Liver (tissue), 9 donors: ENCODE results near the gene PLAAT5. TPM values are rescaled to one million over a fixed set of nuclear protein-coding genes. Genes with fewer than 3 reads are reported as not detected.

Experiments used
- DNase-seq: peaks from one replicate; pipeline ENCODE4 v3.0.0-alpha.2; 2017; ENCODE audit warnings: low spot score
- H3K27ac ChIP-seq, 2 donors: one replicate each; pipeline ENCODE4 v1.7.0; 2013; ENCODE audit warnings: inconsistent platforms in 2 of 2, low read length in 2 of 2, control low read depth in 1 of 2, low read depth in 1 of 2, mild to moderate bottlenecking in 1 of 2
- H3K27me3 ChIP-seq, 4 donors: one replicate each; pipeline versions ENCODE4 v1.6.1 to v1.7.0; 2013; ENCODE audit warnings: low read length in 3 of 4, inconsistent platforms in 1 of 4, mild to moderate bottlenecking in 1 of 4, moderate library complexity in 1 of 4; ENCODE audit not compliant: control insufficient read depth in 4 of 4, insufficient read depth in 4 of 4
- H3K36me3 ChIP-seq, 4 donors: one replicate each; pipeline versions ENCODE4 v1.6.1 to v1.7.0; 2013; ENCODE audit warnings: low read length in 3 of 4, mild to moderate bottlenecking in 3 of 4, low read depth in 1 of 4, moderate library complexity in 1 of 4; ENCODE audit not compliant: control insufficient read depth in 4 of 4, insufficient read depth in 3 of 4
- H3K4me1 ChIP-seq, 4 donors: one replicate each; pipeline versions ENCODE4 v1.6.1 to v1.7.0; 2013; ENCODE audit warnings: low read length in 3 of 4, mild to moderate bottlenecking in 3 of 4, moderate library complexity in 1 of 4; ENCODE audit not compliant: control insufficient read depth in 4 of 4, insufficient read depth in 4 of 4
- H3K4me3 ChIP-seq, 3 donors: one replicate each; pipeline versions ENCODE4 v1.6.1 to v1.7.0; 2013; ENCODE audit warnings: low read length in 3 of 3, control low read depth in 1 of 3, low read depth in 1 of 3, mild to moderate bottlenecking in 1 of 3
- H3K9ac ChIP-seq, 2 donors: one replicate each; pipeline ENCODE4 v1.7.0; 2013; ENCODE audit warnings: low read length in 2 of 2, mild to moderate bottlenecking in 2 of 2, moderate library complexity in 2 of 2, control low read depth in 1 of 2, low read depth in 1 of 2
- H3K9me3 ChIP-seq, 4 donors: one replicate each; pipeline versions ENCODE4 v1.6.1 to v1.7.0; 2013; ENCODE audit warnings: low read length in 3 of 4; ENCODE audit not compliant: control insufficient read depth in 4 of 4
- EGR1 ChIP-seq, 2 donors: IDR thresholded peaks; 2 replicates each; pipeline ENCODE4 v1.6.1; 2016 to 2018; ENCODE audit warnings: antibody characterized with exemption in 2 of 2, low read depth in 2 of 2
- FOXA1 ChIP-seq: IDR thresholded peaks from 2 replicates; pipeline ENCODE4 v1.6.1; 2016; ENCODE audit warnings: antibody characterized with exemption
- FOXA2 ChIP-seq: IDR thresholded peaks from 2 replicates; pipeline ENCODE4 v1.6.1; 2016; ENCODE audit warnings: antibody characterized with exemption
- GABPA ChIP-seq, 2 donors: IDR thresholded peaks in 1 of 2; conservative IDR thresholded peaks in 1 of 2; 2 replicates each; pipeline ENCODE4 v1.6.1; 2016; ENCODE audit warnings: antibody characterized with exemption in 2 of 2, mild to moderate bottlenecking in 1 of 2, moderate library complexity in 1 of 2
- HNF4A ChIP-seq, 2 donors: conservative IDR thresholded peaks; 2 replicates each; pipeline ENCODE4 v1.6.1; 2016; ENCODE audit warnings: antibody characterized with exemption in 2 of 2, mild to moderate bottlenecking in 2 of 2
- HNF4G ChIP-seq: IDR thresholded peaks from 2 replicates; pipeline ENCODE4 v1.6.1; 2016; ENCODE audit warnings: antibody characterized with exemption
- JUND ChIP-seq, 2 donors: IDR thresholded peaks; 2 replicates each; pipeline ENCODE4 v1.6.1; 2016; ENCODE audit warnings: antibody characterized with exemption in 2 of 2
- MAX ChIP-seq: IDR thresholded peaks from 2 replicates; pipeline ENCODE4 v1.6.1; 2016; ENCODE audit warnings: antibody characterized with exemption
- NR2F2 ChIP-seq: IDR thresholded peaks from 2 replicates; pipeline ENCODE4 v1.6.1; 2016; ENCODE audit warnings: antibody characterized with exemption
- RAD21 ChIP-seq, 2 donors: IDR thresholded peaks; 2 replicates each; pipeline ENCODE4 v1.6.1; 2016; ENCODE audit warnings: antibody characterized with exemption in 2 of 2, mild to moderate bottlenecking in 2 of 2
- RXRA ChIP-seq, 2 donors: IDR thresholded peaks; 2 replicates each; pipeline ENCODE4 v1.6.1; 2017 to 2018; ENCODE audit warnings: antibody characterized with exemption in 2 of 2, mild to moderate bottlenecking in 1 of 2
- SP1 ChIP-seq: IDR thresholded peaks from 2 replicates; pipeline ENCODE4 v1.6.1; 2018; ENCODE audit warnings: antibody characterized with exemption, mild to moderate bottlenecking
- TAF1 ChIP-seq: conservative IDR thresholded peaks from 2 replicates; pipeline ENCODE4 v1.6.1; 2016; ENCODE audit warnings: antibody characterized with exemption, mild to moderate bottlenecking
- YY1 ChIP-seq: IDR thresholded peaks from 2 replicates; pipeline ENCODE4 v1.6.1; 2016; ENCODE audit warnings: antibody characterized with exemption, mild to moderate bottlenecking
- WGBS: extraction: QIAGEN DNeasy Blood & Tissue Kit; methylation state at CpG from one replicate; pipeline ENCODE4 v1.1.7; 2013; 5-methylcytosine and 5-hydroxymethylcytosine counted together
- polyA plus RNA-seq, 2 donors: library from polyadenylated mRNA; stranded (reverse) in 1 of 2; unstranded in 1 of 2; fragments of 200-250 nt in 1 of 2; fragments of >200 nt in 1 of 2; fragmentation: Nextera tagmentation in 1 of 2; extraction: Ambion mirVana in 1 of 2; gene quantifications; one replicate each; pipeline versions ENCODE4 v1.2.1 to v1.2.3, GENCODE V29; 2013 to 2015
- total RNA-seq, 2 donors: library from RNA; depleted of rRNA; stranded (reverse); fragments of >200 nt; gene quantifications; one replicate each; pipeline ENCODE4 v1.2.3, GENCODE V29; 2014
- TF ChIP-seq, protein P1 (sequence below): IDR thresholded peaks from 2 replicates; pipeline ENCODE4 v1.6.1; 2016; ENCODE audit warnings: antibody characterized with exemption
- TF ChIP-seq, protein P2 (sequence below): IDR thresholded peaks from 2 replicates; pipeline ENCODE4 v1.6.1; 2016; ENCODE audit warnings: antibody characterized with exemption
- TF ChIP-seq, protein P3 (sequence below): IDR thresholded peaks from 2 replicates; pipeline ENCODE4 v1.6.1; 2016; ENCODE audit warnings: antibody characterized with exemption, mild to moderate bottlenecking
- donor health status: healthy.
- donor health status: healthy.
- donor health status: healthy.
- donor health status: healthy.
- donor health status: healthy.

Gene PLAAT5
- total and polyA plus RNA-seq, 4 donors, result 0.03 to 1.4 TPM; not detected in 2

DNA sequence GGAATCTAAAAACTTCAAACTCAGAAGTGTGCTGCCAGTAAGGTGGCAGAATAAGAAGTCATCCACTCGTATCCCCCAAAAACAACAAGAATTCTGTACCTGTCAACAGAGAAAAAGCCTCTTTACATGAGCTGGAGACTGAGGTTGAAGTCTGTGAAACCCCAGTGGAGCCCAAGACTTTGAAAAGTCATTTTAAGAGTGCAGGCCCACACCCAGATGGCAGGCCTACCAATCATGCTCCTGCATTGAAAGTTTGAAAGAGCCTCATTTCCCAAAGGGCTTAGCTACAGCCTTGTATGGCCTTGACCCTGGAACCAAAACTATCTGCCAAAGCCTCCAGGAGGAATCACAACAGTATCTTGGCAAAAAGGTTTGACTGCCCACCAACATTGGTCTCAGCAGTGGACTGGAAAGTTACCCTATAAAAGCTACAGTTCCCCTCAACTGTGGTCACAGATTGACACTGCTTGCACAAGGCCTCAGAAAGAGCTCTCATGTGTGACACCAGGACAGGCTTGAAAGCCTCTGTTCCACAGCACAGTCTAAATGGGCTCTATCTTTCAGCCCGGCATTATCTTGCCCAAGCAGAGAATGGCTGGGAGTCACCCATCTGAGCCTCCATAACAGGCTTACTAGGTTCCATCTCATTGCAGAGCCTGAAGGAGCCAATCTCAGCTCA, 73.7 kb downstream of the PLAAT5 start:
- H3K27ac ChIP-seq, result no peak overlapping the region
- peaks cover 0 to 3% (median 0%) of the 10 kb centered on the region in 4 donors for H3K9me3 ChIP-seq
- 73% methylated on average over 2 of the region's 2 CpGs for WGBS
- no peaks in the 10 kb centered on the region for H3K27me3 ChIP-seq
- H3K4me1 ChIP-seq, result no peaks in the 10 kb centered on the region
- no peak for TF ChIP-seq SP1
- no peak for TF ChIP-seq MAX
- TF ChIP-seq, protein P1, sequence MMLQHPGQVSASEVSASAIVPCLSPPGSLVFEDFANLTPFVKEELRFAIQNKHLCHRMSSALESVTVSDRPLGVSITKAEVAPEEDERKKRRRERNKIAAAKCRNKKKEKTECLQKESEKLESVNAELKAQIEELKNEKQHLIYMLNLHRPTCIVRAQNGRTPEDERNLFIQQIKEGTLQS, result no peak
- no peak for TF ChIP-seq TAF1
- TF ChIP-seq HNF4G, result no peak
- no peak for TF ChIP-seq NR2F2
- no peak for TF ChIP-seq FOXA2
- no peak for TF ChIP-seq GABPA (IDR thresholded peaks at IDR 0.05 in 1 of 2, conservative IDR thresholded peaks at IDR 0.05 in 1 of 2)
- TF ChIP-seq, protein P2, sequence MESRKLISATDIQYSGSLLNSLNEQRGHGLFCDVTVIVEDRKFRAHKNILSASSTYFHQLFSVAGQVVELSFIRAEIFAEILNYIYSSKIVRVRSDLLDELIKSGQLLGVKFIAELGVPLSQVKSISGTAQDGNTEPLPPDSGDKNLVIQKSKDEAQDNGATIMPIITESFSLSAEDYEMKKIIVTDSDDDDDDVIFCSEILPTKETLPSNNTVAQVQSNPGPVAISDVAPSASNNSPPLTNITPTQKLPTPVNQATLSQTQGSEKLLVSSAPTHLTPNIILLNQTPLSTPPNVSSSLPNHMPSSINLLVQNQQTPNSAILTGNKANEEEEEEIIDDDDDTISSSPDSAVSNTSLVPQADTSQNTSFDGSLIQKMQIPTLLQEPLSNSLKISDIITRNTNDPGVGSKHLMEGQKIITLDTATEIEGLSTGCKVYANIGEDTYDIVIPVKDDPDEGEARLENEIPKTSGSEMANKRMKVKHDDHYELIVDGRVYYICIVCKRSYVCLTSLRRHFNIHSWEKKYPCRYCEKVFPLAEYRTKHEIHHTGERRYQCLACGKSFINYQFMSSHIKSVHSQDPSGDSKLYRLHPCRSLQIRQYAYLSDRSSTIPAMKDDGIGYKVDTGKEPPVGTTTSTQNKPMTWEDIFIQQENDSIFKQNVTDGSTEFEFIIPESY, result no peak
- no peak for TF ChIP-seq HNF4A (conservative IDR thresholded peaks at IDR 0.05)
- no peak for TF ChIP-seq JUND (IDR thresholded peaks at IDR 0.05)
- TF ChIP-seq RXRA (IDR thresholded peaks at IDR 0.05), result no peak
- no peak for TF ChIP-seq FOXA1
- no peak for TF ChIP-seq RAD21 (IDR thresholded peaks at IDR 0.05)
- TF ChIP-seq EGR1 (IDR thresholded peaks at IDR 0.05; ENCODE audit: low read depth in 2 of 2), result no peak
- TF ChIP-seq, protein P3, sequence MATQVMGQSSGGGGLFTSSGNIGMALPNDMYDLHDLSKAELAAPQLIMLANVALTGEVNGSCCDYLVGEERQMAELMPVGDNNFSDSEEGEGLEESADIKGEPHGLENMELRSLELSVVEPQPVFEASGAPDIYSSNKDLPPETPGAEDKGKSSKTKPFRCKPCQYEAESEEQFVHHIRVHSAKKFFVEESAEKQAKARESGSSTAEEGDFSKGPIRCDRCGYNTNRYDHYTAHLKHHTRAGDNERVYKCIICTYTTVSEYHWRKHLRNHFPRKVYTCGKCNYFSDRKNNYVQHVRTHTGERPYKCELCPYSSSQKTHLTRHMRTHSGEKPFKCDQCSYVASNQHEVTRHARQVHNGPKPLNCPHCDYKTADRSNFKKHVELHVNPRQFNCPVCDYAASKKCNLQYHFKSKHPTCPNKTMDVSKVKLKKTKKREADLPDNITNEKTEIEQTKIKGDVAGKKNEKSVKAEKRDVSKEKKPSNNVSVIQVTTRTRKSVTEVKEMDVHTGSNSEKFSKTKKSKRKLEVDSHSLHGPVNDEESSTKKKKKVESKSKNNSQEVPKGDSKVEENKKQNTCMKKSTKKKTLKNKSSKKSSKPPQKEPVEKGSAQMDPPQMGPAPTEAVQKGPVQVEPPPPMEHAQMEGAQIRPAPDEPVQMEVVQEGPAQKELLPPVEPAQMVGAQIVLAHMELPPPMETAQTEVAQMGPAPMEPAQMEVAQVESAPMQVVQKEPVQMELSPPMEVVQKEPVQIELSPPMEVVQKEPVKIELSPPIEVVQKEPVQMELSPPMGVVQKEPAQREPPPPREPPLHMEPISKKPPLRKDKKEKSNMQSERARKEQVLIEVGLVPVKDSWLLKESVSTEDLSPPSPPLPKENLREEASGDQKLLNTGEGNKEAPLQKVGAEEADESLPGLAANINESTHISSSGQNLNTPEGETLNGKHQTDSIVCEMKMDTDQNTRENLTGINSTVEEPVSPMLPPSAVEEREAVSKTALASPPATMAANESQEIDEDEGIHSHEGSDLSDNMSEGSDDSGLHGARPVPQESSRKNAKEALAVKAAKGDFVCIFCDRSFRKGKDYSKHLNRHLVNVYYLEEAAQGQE, result no peak
- no peak for TF ChIP-seq YY1
- H3K36me3 ChIP-seq, result no peaks in the 10 kb centered on the region
- DNase-seq, result no peak
- no peak overlapping the region for H3K9ac ChIP-seq
- H3K4me3 ChIP-seq, result no peak overlapping the region

Other genes with a start within 250 kb of the PLAAT5 start
- 10 to 100 TPM; 28.4 to 35.3 TPM for gene SLC22A25, start 247.6 kb downstream of the PLAAT5 start, total RNA-seq
- 10 to 100 TPM in 1 of 2 donors, 1 to 10 TPM in 1; 3.3 to 13.3 TPM for gene SLC22A25, start 247.6 kb downstream of the PLAAT5 start, polyA plus RNA-seq
- 100 to 1,000 TPM in 1 of 2 donors, 10 to 100 TPM in 1; 25.8 to 138 TPM for gene SLC22A9, start 121.4 kb downstream of the PLAAT5 start, total RNA-seq
- gene SLC22A9, start 121.4 kb downstream of the PLAAT5 start, polyA plus RNA-seq, result 10 to 100 TPM in 1 of 2 donors, 1 to 10 TPM in 1; 10.0 to 12.0 TPM
- gene LGALS12, start 14.9 kb upstream of the PLAAT5 start, total RNA-seq, result under 1 TPM in 1 of 2 donors, not detected in 1; 0.98 TPM
- under 1 TPM in 1 of 2 donors, not detected in 1; 0.03 TPM for gene LGALS12, start 14.9 kb upstream of the PLAAT5 start, polyA plus RNA-seq
- 10 to 100 TPM in 1 of 2 donors, 1 to 10 TPM in 1; 4.4 to 23.8 TPM for gene PLAAT4, start 45.6 kb upstream of the PLAAT5 start, total RNA-seq
- gene PLAAT4, start 45.6 kb upstream of the PLAAT5 start, polyA plus RNA-seq, result 10 to 100 TPM; 65.9 to 86.4 TPM
- gene PLAAT2, start 72.2 kb upstream of the PLAAT5 start, total RNA-seq, result not detected
- under 1 TPM; 0.32 to 0.44 TPM for gene PLAAT2, start 72.2 kb upstream of the PLAAT5 start, polyA plus RNA-seq
- gene PLAAT3, start 123.3 kb upstream of the PLAAT5 start, total RNA-seq, result 10 to 100 TPM; 13.4 to 18.9 TPM
- gene PLAAT3, start 123.3 kb upstream of the PLAAT5 start, polyA plus RNA-seq, result 10 to 100 TPM; 89.6 to 90.1 TPM
- 10 to 100 TPM; 24.5 to 33.6 TPM for gene ATL3, start 180.2 kb upstream of the PLAAT5 start, total RNA-seq
- 1 to 10 TPM; 5.9 to 7.9 TPM for gene ATL3, start 180.2 kb upstream of the PLAAT5 start, polyA plus RNA-seq
- 10 to 100 TPM; 29.7 to 31.0 TPM for gene RTN3, start 190.3 kb upstream of the PLAAT5 start, total RNA-seq
- 10 to 100 TPM; 31.9 to 49.3 TPM for gene RTN3, start 190.3 kb upstream of the PLAAT5 start, polyA plus RNA-seq